ENCODE data around the gene TIMMDC1.
"Not testable (repeated sequence)": the region's sequence is repeated elsewhere in the genome, so short reads cannot be mapped to it uniquely, and the experiment has no call there.

Gene TIMMDC1

GRCh38 chr3:119510690-119511089, 12.3 kb downstream of the TIMMDC1 start:
- DNase-seq (ENCODE audit: low read depth in 2 of 2) = no peak

- DNase-seq (ENCODE audit: low read depth in 2 of 2) = no peak
Measured at GRCh38 chr3:119514637-119515036, 16.3 kb downstream of the TIMMDC1 start.

- no peak for DNase-seq (ENCODE audit: low read depth in 2 of 2)
Measured at GRCh38 chr3:119517112-119517511, 18.8 kb downstream of the TIMMDC1 start.

- DNase-seq (ENCODE audit: low read depth in 2 of 2) = no peak
Measured at GRCh38 chr3:119518026-119518425, 19.7 kb downstream of the TIMMDC1 start.

- DNase-seq (ENCODE audit: low read depth in 2 of 2) = no peak
Measured at GRCh38 chr3:119524931-119525662, 26.8 kb downstream of the TIMMDC1 start.

- DNase-seq (ENCODE audit: low read depth in 2 of 2) = no peak
Measured at GRCh38 chr3:119527714-119528113, 29.4 kb downstream of the TIMMDC1 start.

GRCh38 chr3:119529883-119530282, 31.5 kb downstream of the TIMMDC1 start:
- DNase-seq (ENCODE audit: low read depth in 2 of 2) = no peak

- DNase-seq (ENCODE audit: low read depth in 2 of 2) = no peak
Measured at GRCh38 chr3:119530456-119530855, 32.1 kb downstream of the TIMMDC1 start.

GRCh38 chr3:119531151-119531550, 32.8 kb downstream of the TIMMDC1 start:
- DNase-seq (ENCODE audit: low read depth in 2 of 2) = no peak

- DNase-seq (ENCODE audit: low read depth in 2 of 2) = no peak
Measured at GRCh38 chr3:119534296-119534695, 35.9 kb downstream of the TIMMDC1 start.

- DNase-seq (ENCODE audit: low read depth in 2 of 2) = no peak
Measured at GRCh38 chr3:119536757-119537156, 38.4 kb downstream of the TIMMDC1 start.

- no peak for DNase-seq (ENCODE audit: low read depth in 2 of 2)
Measured at GRCh38 chr3:119538772-119539171, 40.4 kb downstream of the TIMMDC1 start.

GRCh38 chr3:119541547-119541946, 43.2 kb downstream of the TIMMDC1 start:
- no peak for DNase-seq (ENCODE audit: low read depth in 2 of 2)

GRCh38 chr3:119542168-119542767, 43.9 kb downstream of the TIMMDC1 start:
- DNase-seq (ENCODE audit: low read depth in 2 of 2) = no peak

- no peak for DNase-seq (ENCODE audit: low read depth in 2 of 2)
Measured at GRCh38 chr3:119543147-119543546, 44.8 kb downstream of the TIMMDC1 start.

GRCh38 chr3:119547227-119547626, 48.9 kb downstream of the TIMMDC1 start:
- no peak for DNase-seq (ENCODE audit: low read depth in 2 of 2)

- no peak for DNase-seq (ENCODE audit: low read depth in 2 of 2)
Measured at GRCh38 chr3:119548341-119548740, 50.0 kb downstream of the TIMMDC1 start.

GRCh38 chr3:119550192-119550910, 52.0 kb downstream of the TIMMDC1 start:
- DNase-seq (ENCODE audit: low read depth in 2 of 2) = no peak

- DNase-seq (ENCODE audit: low read depth in 2 of 2) = no peak
Measured at GRCh38 chr3:119551598-119551997, 53.3 kb downstream of the TIMMDC1 start.

- DNase-seq (ENCODE audit: low read depth in 2 of 2) = not testable (repeated sequence)
Measured at GRCh38 chr3:119552928-119553327, 54.6 kb downstream of the TIMMDC1 start.

GRCh38 chr3:119553823-119554415, 55.6 kb downstream of the TIMMDC1 start:
- DNase-seq (ENCODE audit: low read depth in 2 of 2) = no peak

GRCh38 chr3:119555309-119555735, 57.0 kb downstream of the TIMMDC1 start:
- no peak for DNase-seq (ENCODE audit: low read depth in 2 of 2)

Data from activated CD4-positive, alpha-beta T cell treated with anti-CD3 and anti-CD28 coated beads for 24 hours (primary cell).